GM19193 (cell line): ENCODE results near the gene PLXDC2.

Experiments used
- POLR2A ChIP-seq: IDR thresholded peaks from 4 replicates; pipeline ENCODE4 v1.6.1; 2011; ENCODE audit not compliant: insufficient read depth, insufficient read length; ENCODE audit errors: extremely low read depth

PLXDC2 gene

DNA sequence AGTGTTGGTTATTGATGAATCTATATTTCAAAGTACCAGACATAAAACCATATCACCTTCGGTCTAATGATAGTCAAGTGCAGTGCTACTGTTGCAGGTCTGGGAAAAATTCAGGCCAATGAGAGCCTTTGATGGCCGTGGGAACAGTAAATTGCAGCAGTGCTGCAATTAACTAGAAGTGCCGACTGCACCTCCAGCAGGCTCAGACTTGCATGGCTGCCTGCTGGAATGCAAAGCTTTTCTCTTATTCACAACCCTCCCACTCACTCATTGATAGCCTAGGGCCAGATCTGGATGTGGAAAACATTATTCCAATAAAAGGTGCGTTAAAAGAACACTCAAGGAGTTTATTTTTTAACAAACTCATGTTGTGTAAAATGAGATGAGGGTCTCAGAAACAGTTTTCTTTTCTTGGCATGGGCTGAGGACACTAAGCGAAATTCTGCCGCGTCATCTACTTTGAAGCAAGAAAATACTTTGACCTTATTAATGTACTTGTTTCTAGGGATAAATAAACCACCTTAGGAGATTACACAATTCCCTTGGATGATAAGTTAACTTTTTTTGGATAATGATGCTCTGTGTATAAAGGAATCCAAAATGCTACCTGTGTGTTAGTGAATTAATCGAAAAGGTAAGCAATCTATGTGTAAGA lies 17.1 kb downstream of the PLXDC2 start:
- TF ChIP-seq POLR2A = no peak

DNA sequence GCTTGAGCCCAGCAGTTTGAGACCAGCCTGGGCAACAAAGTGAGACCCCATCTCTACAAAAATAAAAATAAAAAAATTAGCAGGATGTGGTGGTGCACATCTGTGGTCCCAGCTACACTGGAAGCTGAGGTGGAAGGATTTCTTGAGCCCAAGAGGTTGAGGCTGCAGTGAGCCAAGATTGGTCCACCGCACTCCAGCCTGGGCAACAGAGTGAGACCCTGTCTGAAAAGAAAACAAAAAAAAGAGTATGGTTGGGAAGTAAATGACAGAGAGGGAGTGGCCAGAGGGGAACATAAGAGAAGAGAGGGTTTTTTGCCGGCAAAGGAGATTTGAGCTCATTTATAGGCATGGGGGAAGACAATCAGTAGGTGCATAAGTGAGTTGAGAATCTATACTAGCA lies 19.7 kb downstream of the PLXDC2 start:
- no peak for TF ChIP-seq POLR2A

DNA sequence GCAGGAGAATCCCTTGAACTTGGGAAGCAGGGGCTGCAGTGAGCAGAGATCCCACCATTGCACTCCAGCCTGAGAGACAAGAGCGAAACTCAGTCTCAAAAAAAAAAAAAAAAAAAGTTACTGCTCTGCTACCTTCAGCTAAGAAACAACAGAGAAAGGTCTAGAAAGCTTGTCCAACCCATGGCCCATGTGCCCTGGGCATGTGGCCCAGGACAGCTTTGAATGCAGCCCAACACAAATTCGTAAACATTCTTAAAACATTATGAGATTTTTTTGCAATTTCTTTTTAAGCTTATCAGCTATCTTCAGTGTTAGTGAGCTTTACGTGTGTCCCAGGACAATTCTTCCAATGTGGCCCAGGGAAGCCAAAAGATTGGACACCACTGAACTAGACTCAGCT lies 22.9 kb downstream of the PLXDC2 start:
- TF ChIP-seq POLR2A = no peak

DNA sequence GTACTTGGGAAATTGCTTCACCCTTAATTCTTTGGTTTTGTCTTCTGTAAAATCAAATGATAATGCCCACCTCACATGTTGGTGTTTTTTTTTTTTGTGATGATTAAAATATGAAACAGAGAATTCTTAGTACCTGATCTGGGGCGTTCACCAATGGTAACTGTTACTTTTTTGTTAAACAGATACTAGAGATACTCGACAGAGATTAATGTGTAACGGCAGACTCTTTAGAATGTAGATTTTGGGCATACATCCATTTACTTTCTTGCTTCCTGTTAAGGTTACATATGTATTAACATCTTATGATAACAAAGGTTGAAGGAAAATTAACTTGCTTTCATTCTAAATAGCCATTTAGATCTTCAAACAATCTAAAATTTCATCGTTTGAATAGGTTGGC lies 23.3 kb downstream of the PLXDC2 start:
- TF ChIP-seq POLR2A = no peak

DNA sequence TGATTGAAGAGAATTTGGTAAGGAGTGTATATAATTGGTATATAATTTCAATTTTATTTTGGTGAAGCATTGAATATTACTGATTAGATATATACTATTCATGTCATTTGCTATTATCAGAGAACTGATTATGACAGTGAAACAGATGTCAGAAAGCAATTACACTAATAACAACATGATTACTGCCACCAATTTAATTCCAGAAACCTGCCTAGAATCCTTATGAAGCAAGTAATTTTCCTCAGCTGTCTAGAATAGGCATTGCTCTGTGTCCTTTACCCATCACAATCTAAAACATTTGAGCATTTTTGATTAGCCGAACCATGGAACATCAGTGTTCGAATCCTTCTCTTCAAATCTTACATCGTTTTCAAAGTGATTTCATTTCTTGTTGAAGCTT lies 24.5 kb downstream of the PLXDC2 start:
- no peak for TF ChIP-seq POLR2A

DNA sequence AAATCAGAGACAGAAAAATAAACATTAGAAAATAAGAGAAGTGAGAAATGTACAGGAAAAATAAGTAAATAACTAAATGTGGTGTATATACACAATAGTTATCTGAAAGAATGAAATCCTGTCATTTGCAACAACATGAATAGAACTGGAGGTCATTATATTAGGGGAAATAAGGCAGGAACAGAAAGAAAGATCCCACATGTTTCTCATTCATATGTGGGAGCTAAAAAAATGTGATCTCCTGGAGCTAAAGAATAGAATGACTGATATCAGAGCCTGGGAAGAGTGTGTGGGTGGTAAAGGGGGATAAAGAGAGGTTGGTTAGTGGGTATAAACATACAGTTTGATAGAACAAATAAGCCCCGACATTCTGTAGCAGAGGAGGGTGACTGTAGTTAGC lies 27.3 kb downstream of the PLXDC2 start:
- no peak for TF ChIP-seq POLR2A

DNA sequence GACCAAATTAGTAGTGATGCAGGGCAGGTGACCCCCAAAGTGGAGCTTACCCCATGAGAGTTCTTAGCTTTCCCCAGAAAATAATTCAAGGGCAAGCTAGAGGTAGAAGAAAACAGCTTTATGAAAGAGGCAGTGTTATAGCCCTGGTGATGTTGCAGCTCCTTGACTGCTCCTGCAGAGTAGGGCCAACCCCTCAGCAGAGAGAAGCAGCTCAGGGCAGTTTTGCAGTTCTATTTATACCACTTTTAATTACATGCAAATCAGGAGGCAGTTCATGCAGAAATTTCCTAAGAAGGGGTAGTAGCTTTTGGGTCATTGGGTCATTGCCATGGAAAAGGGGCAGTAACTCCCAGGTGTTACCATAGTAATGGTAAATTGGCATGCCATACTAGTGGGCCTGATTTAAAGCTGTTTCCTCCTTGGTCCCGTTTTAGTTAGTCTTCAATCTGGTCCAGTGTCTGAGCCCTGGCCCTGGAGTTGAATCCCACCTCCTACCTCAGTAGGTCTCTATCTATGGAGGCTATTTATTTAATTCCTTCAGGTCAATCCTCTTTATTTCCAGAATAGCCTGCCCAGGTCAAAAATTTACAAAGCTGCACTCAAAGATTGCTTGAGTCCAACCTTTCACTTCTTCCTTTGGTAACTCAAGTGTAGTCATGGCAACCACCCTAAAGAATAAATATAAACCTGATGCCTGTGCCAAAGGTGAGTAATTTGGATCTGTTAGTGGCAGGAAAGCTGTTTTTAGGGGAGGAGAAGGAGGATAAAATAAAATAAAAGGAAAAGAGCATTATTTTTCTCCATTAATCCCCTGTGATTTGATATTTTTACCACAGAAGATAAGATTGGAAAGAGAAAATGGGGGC lies 29.5 kb downstream of the PLXDC2 start:
- no peak for TF ChIP-seq POLR2A

DNA sequence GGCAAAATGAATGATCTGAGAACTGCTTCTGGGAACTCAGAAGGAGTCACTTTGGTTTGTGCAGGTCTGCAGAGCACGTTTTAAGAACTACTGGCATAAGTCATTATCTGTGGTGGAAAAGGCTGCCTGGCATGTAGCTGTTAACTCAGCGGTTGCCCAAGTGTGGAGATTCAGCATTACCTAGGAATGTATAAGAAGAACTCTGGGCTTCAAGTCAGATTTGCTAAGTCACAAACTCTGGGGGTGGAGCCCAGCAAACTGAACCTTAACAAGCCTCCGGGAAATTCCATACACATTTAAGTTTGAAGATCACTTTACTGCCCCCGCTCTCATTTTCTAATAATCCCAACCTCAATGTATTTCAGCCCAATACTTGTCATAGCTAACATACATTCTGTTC lies 31.1 kb downstream of the PLXDC2 start:
- TF ChIP-seq POLR2A = no peak

DNA sequence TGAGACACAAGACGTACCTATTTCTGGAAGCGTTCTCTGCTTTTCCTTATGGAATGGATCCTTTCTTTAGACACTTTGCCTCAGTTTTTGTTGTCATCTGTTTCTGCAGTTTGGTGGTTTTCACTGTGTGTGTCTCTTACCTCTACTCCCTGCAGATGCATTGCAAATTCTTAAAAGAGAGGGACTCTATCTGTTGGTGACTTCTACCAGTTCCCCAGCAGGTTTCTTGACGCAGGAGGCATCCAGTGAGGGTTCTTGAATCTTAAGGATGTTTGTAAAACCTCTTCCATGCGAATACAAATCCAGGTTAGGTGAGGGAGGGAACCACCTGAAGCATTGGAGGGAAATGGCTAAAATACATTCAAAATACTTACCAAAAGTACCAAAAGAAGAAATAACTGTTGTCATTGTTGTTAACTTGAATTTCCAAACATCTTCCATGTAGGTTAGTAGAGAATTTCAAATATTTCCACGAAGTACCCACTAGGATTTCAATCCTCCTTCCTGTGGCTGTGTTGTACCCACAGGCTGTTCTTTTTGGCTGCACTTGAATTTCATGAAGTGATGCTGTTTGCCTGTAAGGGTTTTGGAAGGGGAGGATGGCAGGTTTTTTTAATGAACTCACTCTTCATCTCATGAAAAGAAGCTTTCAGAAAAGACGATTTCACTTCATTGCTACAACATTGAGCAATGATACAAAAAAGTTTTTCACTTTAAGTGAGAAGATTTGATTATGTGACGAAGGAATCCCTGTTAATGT lies 32.2 kb downstream of the PLXDC2 start:
- TF ChIP-seq POLR2A = no peak

DNA sequence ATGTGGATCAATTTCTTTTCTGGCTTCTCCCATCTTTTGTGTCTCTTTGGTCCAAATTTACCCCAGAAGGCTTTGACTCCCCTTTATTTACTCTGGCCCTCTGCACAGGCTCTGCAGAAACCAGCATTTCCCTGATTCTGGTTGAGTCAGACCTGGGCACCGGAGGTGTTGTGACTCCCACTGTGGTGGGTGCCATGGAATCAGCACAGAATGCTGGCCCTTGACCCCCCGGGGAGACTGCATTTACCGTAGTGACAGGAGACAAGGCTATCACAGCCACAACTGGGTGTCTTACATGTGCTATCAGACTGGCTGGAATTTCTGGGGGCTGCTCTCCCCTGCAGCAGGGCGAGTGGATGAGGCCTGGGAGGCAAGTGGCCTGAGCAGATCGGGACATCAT lies 37.6 kb downstream of the PLXDC2 start:
- no peak for TF ChIP-seq POLR2A

DNA sequence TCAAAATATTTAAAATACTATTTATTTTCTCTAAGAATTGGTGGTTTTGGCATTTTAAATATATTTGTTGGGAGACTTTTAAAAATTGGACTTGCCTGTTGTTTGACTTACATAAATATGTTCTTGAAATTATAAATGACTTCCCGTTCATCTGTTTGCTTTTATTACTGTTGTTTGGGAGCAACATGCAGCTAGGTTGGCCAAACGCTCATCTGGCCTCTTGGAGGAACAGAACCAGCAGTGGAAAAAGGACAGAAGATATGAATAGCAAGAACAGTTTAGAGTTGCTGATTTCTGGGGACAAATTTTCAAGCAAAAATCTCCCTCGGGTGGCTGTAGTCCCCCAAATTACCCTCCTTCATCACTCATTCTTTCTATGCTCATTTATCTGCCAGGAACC lies 41.6 kb downstream of the PLXDC2 start:
- TF ChIP-seq POLR2A = no peak

DNA sequence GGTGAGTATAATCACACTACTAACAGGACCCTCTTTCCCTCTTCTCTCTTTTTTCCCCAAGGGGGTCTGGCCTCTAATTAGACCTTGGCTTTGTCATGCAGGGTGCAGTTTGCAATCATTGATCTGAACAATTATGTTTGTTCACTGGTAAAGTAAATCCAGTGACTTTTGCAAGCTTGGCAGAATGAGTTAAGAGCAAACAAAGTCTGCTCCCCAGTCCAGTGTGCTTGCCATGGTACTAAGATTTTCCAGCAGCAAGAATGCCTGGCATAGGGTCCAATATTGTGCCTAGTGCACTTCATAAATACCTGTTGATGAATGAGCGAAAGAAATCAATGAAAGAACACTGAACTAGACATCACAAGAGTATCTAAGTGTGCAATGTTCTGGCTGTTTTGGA lies 43.9 kb downstream of the PLXDC2 start:
- TF ChIP-seq POLR2A = no peak

DNA sequence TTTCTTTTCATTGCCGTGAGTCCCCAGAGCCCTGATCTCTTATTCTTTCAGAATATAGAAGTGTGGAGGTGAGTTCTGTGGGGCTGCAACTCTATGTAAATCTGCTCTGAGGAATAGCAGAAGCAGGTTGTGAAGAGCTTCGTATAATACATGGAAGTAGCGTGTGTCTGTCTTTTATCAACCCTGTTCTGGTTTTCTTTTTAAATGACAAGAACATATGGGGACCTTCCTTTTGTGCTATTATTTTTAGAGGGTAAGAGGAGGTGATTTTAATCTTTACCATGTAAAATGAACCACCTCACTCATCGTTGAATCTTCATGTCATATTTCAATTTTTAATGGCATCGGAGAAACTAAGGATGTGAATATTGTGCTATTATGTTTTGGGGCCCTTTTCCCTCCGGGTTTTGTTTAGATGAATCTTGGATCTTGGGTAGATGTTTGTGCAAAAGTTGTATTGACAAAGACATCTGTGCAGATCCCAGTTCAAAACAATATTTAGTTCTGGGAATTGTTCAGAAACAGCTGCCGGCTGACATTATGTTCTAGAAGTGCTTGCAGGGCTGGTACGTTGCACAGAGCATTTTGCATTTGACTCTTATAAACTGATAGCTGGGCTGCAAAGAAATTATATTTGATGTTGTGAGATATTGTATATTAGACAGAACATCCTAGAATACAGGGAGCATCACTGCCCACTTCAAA lies 46.7 kb downstream of the PLXDC2 start:
- no peak for TF ChIP-seq POLR2A

DNA sequence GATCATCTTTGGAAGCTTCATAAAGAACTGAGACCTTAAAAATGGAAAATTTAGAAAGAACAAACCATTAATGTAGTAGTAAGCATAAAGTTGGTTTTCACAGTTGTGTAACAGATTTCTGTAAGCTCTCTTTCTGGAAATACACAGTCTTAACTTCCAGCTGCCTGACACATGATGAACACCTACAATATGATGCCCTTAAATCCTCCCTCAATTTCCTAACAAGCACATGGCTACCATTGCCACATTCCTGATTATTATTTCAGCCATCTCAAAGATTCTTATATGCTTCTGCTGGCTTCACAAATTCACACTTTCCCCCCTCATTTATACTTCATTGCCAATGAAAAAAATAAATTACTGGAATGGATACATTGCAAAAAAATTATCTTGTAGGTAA lies 49.4 kb downstream of the PLXDC2 start:
- TF ChIP-seq POLR2A = no peak

DNA sequence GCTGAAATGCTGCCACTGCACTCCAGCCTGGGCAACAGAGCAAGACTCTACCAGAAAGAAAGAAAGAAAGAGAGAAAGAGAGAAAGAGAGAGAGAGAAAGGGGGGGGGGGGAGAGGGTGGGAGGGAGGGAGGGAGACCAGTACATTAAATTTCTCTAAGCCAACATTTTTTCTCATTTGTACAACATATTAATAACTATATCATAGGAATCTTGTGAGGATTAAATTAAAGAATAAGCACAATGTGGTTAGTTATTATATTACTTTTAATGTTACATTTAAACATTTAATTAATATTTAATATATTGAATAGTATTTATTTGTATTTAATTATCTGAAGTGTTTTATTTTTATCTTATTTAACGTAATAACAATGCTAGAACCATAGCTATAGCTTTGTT lies 53.1 kb downstream of the PLXDC2 start:
- no peak for TF ChIP-seq POLR2A
